Breast epithelium (tissue), 3 donors: Measurements from ENCODE around the gene PMEL.
"Not testable (repeated sequence)": the region's sequence is repeated elsewhere in the genome, so short reads cannot be mapped to it uniquely, and the experiment has no call there.

Experiments used
- POLR2A ChIP-seq: fragments of 450-650 bp; IDR thresholded peaks from one replicate; pipeline ENCODE4 v1.6.1; 2016; ENCODE audit warnings: antibody characterized with exemption, mild to moderate bottlenecking, moderate library complexity
- TF ChIP-seq, protein P1 (sequence below), 3 donors: fragments of 450-650 bp; IDR thresholded peaks; one replicate each; pipeline ENCODE4 v1.5.1; 2016 to 2017; ENCODE audit warnings: antibody characterized with exemption in 3 of 3, mild to moderate bottlenecking in 3 of 3, moderate library complexity in 3 of 3

DNA sequence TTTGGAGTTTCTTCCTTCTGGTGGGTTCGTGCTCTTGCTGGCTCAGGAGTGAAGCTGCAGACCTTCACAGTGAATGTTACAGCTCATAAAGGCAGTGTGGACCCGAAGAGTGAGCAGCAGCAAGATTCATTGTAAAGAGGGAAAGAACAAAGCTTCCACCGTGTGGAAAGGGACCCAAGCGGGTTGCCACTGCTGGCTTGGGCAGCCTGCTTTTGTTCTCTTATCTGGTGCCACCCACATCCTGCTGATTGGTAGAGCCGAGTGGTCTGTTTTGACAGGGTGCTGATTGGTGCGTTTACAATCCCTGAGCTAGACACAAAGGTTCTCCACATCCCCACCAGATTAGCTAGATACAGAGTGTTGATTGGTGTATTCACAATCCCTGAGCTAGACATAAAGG is 33.7 kb upstream of the PMEL start:
- TF ChIP-seq, protein P1, sequence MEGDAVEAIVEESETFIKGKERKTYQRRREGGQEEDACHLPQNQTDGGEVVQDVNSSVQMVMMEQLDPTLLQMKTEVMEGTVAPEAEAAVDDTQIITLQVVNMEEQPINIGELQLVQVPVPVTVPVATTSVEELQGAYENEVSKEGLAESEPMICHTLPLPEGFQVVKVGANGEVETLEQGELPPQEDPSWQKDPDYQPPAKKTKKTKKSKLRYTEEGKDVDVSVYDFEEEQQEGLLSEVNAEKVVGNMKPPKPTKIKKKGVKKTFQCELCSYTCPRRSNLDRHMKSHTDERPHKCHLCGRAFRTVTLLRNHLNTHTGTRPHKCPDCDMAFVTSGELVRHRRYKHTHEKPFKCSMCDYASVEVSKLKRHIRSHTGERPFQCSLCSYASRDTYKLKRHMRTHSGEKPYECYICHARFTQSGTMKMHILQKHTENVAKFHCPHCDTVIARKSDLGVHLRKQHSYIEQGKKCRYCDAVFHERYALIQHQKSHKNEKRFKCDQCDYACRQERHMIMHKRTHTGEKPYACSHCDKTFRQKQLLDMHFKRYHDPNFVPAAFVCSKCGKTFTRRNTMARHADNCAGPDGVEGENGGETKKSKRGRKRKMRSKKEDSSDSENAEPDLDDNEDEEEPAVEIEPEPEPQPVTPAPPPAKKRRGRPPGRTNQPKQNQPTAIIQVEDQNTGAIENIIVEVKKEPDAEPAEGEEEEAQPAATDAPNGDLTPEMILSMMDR (IDR thresholded peaks at IDR 0.05), result not testable (repeated sequence)
- not testable (repeated sequence) for TF ChIP-seq POLR2A
